GM13976 (cell line): ENCODE results near the gene SFMBT2.

Source experiments
- DNase-seq: peaks from one replicate; pipeline ENCODE4 v3.0.0; 2012; ENCODE audit warnings: low spot score
- CTCF ChIP-seq: IDR thresholded peaks from 2 replicates; pipeline ENCODE4 v1.5.1; 2012; ENCODE audit warnings: borderline replicate concordance, mild to moderate bottlenecking; ENCODE audit not compliant: insufficient read depth; ENCODE audit errors: extremely low read depth, missing control alignments, control extremely low read depth
- in situ Hi-C: fragments of 300-500 bp; cut with MboI; formaldehyde crosslinking; loops from one replicate; pipeline ENCODE4 v1.12.0; 2022; ENCODE audit warnings: low sequenced_read_pairs, mixed read lengths, inconsistent platforms; ENCODE audit not compliant: unreplicated experiment

The SFMBT2 gene

GRCh38 chr10:7291487-7292270, 119.2 kb downstream of the SFMBT2 start:
- TF ChIP-seq CTCF, result no peak
- in situ Hi-C loops, result no loop called here
- no peak for DNase-seq

- no peak for DNase-seq
- in situ Hi-C loops, result no loop called here
- no peak for TF ChIP-seq CTCF
Measured at GRCh38 chr10:7288060-7288690, 122.7 kb downstream of the SFMBT2 start.

- DNase-seq, result no peak
- TF ChIP-seq CTCF, result no peak
- in situ Hi-C loops, result no loop called here
Measured at GRCh38 chr10:7287377-7287776, 123.5 kb downstream of the SFMBT2 start.

GRCh38 chr10:7285522-7286322, 125.1 kb downstream of the SFMBT2 start:
- TF ChIP-seq CTCF, result no peak
- DNase-seq, result no peak
- in situ Hi-C loops, result no loop called here

- in situ Hi-C loops, result no loop called here
- DNase-seq, result no peak
- TF ChIP-seq CTCF, result no peak
Measured at GRCh38 chr10:7283246-7283645, 127.6 kb downstream of the SFMBT2 start.

GRCh38 chr10:7282457-7282856, 128.4 kb downstream of the SFMBT2 start:
- DNase-seq, result no peak
- no peak for TF ChIP-seq CTCF
- in situ Hi-C loops, result no loop called here
